Ishikawa (cell line): ENCODE measurements around the gene AUTS2.

ENCODE experiments used
- YY1 ChIP-seq: IDR thresholded peaks from 2 replicates; pipeline ENCODE4 v1.6.1; 2012; ENCODE audit warnings: low read depth
- TF ChIP-seq, protein P1 (sequence below): IDR thresholded peaks from 2 replicates; pipeline ENCODE4 v1.6.1; 2012; ENCODE audit warnings: low read depth, mild to moderate bottlenecking
- TF ChIP-seq, protein P2 (sequence below): IDR thresholded peaks from 2 replicates; pipeline ENCODE4 v1.6.1; 2012

DNA sequence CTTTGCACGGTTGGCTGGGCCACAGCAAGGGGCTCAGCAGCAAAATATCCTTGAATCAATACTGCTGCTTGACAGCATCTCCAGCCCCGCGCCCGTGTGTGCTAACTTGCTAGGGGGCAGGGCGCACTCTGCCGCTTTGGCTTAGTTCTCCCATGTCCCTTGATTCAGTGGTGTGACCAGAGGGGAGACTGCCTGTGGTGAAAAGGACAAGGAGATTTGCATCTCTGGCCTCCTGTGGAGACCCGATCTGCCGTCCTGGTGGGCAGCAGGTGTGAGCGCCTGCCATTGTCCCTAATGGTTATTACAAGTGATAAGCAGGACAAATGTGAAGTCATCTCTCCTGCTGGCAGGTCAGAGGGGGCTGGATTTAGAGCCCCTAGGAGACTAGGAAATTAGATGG, 1033.4 kb downstream of the AUTS2 start:
- TF ChIP-seq, protein P1, sequence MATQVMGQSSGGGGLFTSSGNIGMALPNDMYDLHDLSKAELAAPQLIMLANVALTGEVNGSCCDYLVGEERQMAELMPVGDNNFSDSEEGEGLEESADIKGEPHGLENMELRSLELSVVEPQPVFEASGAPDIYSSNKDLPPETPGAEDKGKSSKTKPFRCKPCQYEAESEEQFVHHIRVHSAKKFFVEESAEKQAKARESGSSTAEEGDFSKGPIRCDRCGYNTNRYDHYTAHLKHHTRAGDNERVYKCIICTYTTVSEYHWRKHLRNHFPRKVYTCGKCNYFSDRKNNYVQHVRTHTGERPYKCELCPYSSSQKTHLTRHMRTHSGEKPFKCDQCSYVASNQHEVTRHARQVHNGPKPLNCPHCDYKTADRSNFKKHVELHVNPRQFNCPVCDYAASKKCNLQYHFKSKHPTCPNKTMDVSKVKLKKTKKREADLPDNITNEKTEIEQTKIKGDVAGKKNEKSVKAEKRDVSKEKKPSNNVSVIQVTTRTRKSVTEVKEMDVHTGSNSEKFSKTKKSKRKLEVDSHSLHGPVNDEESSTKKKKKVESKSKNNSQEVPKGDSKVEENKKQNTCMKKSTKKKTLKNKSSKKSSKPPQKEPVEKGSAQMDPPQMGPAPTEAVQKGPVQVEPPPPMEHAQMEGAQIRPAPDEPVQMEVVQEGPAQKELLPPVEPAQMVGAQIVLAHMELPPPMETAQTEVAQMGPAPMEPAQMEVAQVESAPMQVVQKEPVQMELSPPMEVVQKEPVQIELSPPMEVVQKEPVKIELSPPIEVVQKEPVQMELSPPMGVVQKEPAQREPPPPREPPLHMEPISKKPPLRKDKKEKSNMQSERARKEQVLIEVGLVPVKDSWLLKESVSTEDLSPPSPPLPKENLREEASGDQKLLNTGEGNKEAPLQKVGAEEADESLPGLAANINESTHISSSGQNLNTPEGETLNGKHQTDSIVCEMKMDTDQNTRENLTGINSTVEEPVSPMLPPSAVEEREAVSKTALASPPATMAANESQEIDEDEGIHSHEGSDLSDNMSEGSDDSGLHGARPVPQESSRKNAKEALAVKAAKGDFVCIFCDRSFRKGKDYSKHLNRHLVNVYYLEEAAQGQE, result no peak
- TF ChIP-seq, protein P2, sequence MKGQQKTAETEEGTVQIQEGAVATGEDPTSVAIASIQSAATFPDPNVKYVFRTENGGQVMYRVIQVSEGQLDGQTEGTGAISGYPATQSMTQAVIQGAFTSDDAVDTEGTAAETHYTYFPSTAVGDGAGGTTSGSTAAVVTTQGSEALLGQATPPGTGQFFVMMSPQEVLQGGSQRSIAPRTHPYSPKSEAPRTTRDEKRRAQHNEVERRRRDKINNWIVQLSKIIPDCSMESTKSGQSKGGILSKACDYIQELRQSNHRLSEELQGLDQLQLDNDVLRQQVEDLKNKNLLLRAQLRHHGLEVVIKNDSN, result no peak
- no peak for TF ChIP-seq YY1
